Measurements from ENCODE around the gene SCPEP1. TPM values are rescaled to one million over a fixed set of nuclear protein-coding genes. Genes with fewer than 3 reads are reported as not detected.

The SCPEP1 gene
- total RNA-seq, 1 experiment from 2014 or later, result 44.3 TPM

GRCh38 chr17:56939869-56940484, 38.0 kb upstream of the SCPEP1 start:
- Histone ChIP-seq H3K9me3 (no peaks in the 10 kb centered on the region), H3K27me3 (replicated peaks; ENCODE audit: control insufficient read depth, insufficient read depth, low read length) (no peaks in the 10 kb centered on the region), H3K36me3 (ENCODE audit: control insufficient read depth, insufficient read depth, low read length) (peaks cover 8% of the 10 kb centered on the region), H3K4me1 (no peaks in the 10 kb centered on the region), H3K4me3 (ENCODE audit: low read depth, low read length) (no peak overlapping the region)
- ChIA-PET CTCF (interaction anchor here (1.1 to 1.2 kb wide), 2 partner anchors 26 to 120 kb away, joined by 3 to 8 read pairs; partner anchors contain the start of gene TRIM25), POLR2A (no interaction called here)
- peak in 1 of 2 experiments; percentile 76 for DNase-seq
- H3K27ac Mint-ChIP-seq (ENCODE audit: unreplicated experiment), result no peak overlapping the region
- BruUV-seq (replicated peaks), result no TSS peak
- peaks cover 6% of the 10 kb centered on the region for H3K4me1 Mint-ChIP-seq (ENCODE audit: low read depth, unreplicated experiment)
- no peaks in the 10 kb centered on the region for H3K27me3 Mint-ChIP-seq (ENCODE audit: insufficient read depth, unreplicated experiment)
- H3K4me3 Mint-ChIP-seq (ENCODE audit: unreplicated experiment), result no peak overlapping the region
- TF ChIP-seq CTCF (IDR thresholded peaks at IDR 0.05; ENCODE audit: insufficient read depth in 1 of 2, low read depth in 1 of 2, low read length in 1 of 2, severe bottlenecking in 1 of 2, unreplicated experiment in 1 of 2), result peak; percentile 62 to 84
- no peaks in the 10 kb centered on the region for H3K9me3 Mint-ChIP-seq (ENCODE audit: unreplicated experiment)
- intact Hi-C loops (cut with micrococcal nuclease; ENCODE audit: unreplicated experiment), result loop anchor here (1.0 to 5.0 kb wide), 3 partner anchors 73 to 160 kb away; no protein-coding TSS in a partner anchor
- peaks cover 70% of the 10 kb centered on the region for H3K36me3 Mint-ChIP-seq (ENCODE audit: insufficient read depth, unreplicated experiment)

- no peaks in the 10 kb centered on the region for H3K4me1 Mint-ChIP-seq (ENCODE audit: low read depth, unreplicated experiment)
- Histone ChIP-seq H3K9me3 (no peaks in the 10 kb centered on the region), H3K4me3 (ENCODE audit: low read depth, low read length) (no peak overlapping the region), H3K27me3 (replicated peaks; ENCODE audit: control insufficient read depth, insufficient read depth, low read length) (no peaks in the 10 kb centered on the region), H3K4me1 (no peaks in the 10 kb centered on the region), H3K36me3 (ENCODE audit: control insufficient read depth, insufficient read depth, low read length) (peaks cover 5% of the 10 kb centered on the region; the same call in 1 of the 2 replicates)
- no peak overlapping the region for H3K27ac Mint-ChIP-seq (ENCODE audit: unreplicated experiment)
- no peaks in the 10 kb centered on the region for H3K27me3 Mint-ChIP-seq (ENCODE audit: insufficient read depth, unreplicated experiment)
- CTCF ChIA-PET, result no interaction called here
- no TSS peak for BruUV-seq (replicated peaks)
- TF ChIP-seq CTCF (IDR thresholded peaks at IDR 0.05; ENCODE audit: insufficient read depth in 1 of 2, low read depth in 1 of 2, low read length in 1 of 2, severe bottlenecking in 1 of 2, unreplicated experiment in 1 of 2), result no peak
- H3K9me3 Mint-ChIP-seq (ENCODE audit: unreplicated experiment), result no peaks in the 10 kb centered on the region
- no peak for DNase-seq
- no peak overlapping the region for H3K4me3 Mint-ChIP-seq (ENCODE audit: unreplicated experiment)
- intact Hi-C loops (cut with micrococcal nuclease; ENCODE audit: unreplicated experiment), result loop anchor here (5.0 kb wide), 1 partner anchor 76 kb away; no protein-coding TSS in a partner anchor
- POLR2A ChIA-PET, result no interaction called here
- peaks cover 76% of the 10 kb centered on the region for H3K36me3 Mint-ChIP-seq (ENCODE audit: insufficient read depth, unreplicated experiment)
These were observed 34.3 kb upstream of the SCPEP1 start for GRCh38 chr17:56943505-56944125.

- no peak for DNase-seq
- H3K27me3 ChIP-seq (replicated peaks; ENCODE audit: control insufficient read depth, insufficient read depth, low read length), result no peaks in the 10 kb centered on the region
- Mint-ChIP-seq H3K4me1 (ENCODE audit: low read depth, unreplicated experiment) (no peaks in the 10 kb centered on the region), H3K36me3 (ENCODE audit: insufficient read depth, unreplicated experiment) (peaks cover 80% of the 10 kb centered on the region), H3K27ac (ENCODE audit: unreplicated experiment) (no peak overlapping the region), H3K9me3 (ENCODE audit: unreplicated experiment) (no peaks in the 10 kb centered on the region), H3K27me3 (ENCODE audit: insufficient read depth, unreplicated experiment) (no peaks in the 10 kb centered on the region), H3K4me3 (ENCODE audit: unreplicated experiment) (no peak overlapping the region)
- peaks cover 5% of the 10 kb centered on the region; the same call in 1 of the 2 replicates for H3K36me3 ChIP-seq (ENCODE audit: control insufficient read depth, insufficient read depth, low read length)
- POLR2A ChIA-PET, result interaction anchor here (1.0 kb wide), 1 partner anchor 32 kb away, joined by 3 read pairs; the partner anchor contains the start of gene TRIM25
- intact Hi-C loops (cut with micrococcal nuclease; ENCODE audit: unreplicated experiment), result no loop called here
- no peaks in the 10 kb centered on the region for H3K4me1 ChIP-seq
- CTCF ChIA-PET, result no interaction called here
- no TSS peak for BruUV-seq (replicated peaks)
- TF ChIP-seq CTCF (IDR thresholded peaks at IDR 0.05; ENCODE audit: insufficient read depth in 1 of 2, low read depth in 1 of 2, low read length in 1 of 2, severe bottlenecking in 1 of 2, unreplicated experiment in 1 of 2), result no peak
- H3K9me3 ChIP-seq, result no peaks in the 10 kb centered on the region
- no peak overlapping the region for H3K4me3 ChIP-seq (ENCODE audit: low read depth, low read length)
These were observed 31.9 kb upstream of the SCPEP1 start for GRCh38 chr17:56945938-56946505.
